Measurements from ENCODE around the gene PRELID3B. TPM values are rescaled to one million over a fixed set of nuclear protein-coding genes. Genes with fewer than 3 reads are reported as not detected.
A peak's percentile ranks its signal among the peaks of the same experiment; 100 is the strongest.
"Not testable (repeated sequence)": the region's sequence is repeated elsewhere in the genome, so short reads cannot be mapped to it uniquely, and the experiment has no call there.

The PRELID3B gene
- total and polyA plus RNA-seq, 8 donors = 49.6 to 63.1 (median 55.3) TPM

- no peak for TF ChIP-seq CTCF (IDR thresholded peaks at IDR 0.05)
- H3K4me3 ChIP-seq = no peak overlapping the region
- peaks cover 0 to 14% of the 10 kb centered on the region in 2 donors for H3K27me3 ChIP-seq
- DNase-seq (no peak), ATAC-seq (no peak)
- peak overlapping the region in 1 of 2 donors; percentile 76 for H3K27ac ChIP-seq
- H3K4me1 ChIP-seq = peaks cover 7 to 15% of the 10 kb centered on the region in 2 donors
- intact Hi-C loops (cut with DNase I) = no loop called here
- no peaks in the 10 kb centered on the region for H3K9me3 ChIP-seq
- H3K36me3 ChIP-seq = no peaks in the 10 kb centered on the region
These were observed 4.3 kb upstream of the PRELID3B start for GRCh38 chr20:59046862-59047261.

GRCh38 chr20:59044796-59045195 lies 2.2 kb upstream of the PRELID3B start:
- TF ChIP-seq CTCF (IDR thresholded peaks at IDR 0.05) = no peak
- H3K4me1 ChIP-seq = peaks cover 22 to 36% of the 10 kb centered on the region in 2 donors
- DNase-seq = no peak
- no peak overlapping the region for H3K4me3 ChIP-seq
- H3K27me3 ChIP-seq = no peaks in the 10 kb centered on the region
- no peak for ATAC-seq
- intact Hi-C loops (cut with DNase I) = no loop called here
- H3K36me3 ChIP-seq = no peaks in the 10 kb centered on the region
- H3K9me3 ChIP-seq = no peaks in the 10 kb centered on the region
- peak overlapping the region in 1 of 2 donors; percentile 36 for H3K27ac ChIP-seq

GRCh38 chr20:59044295-59044694 lies 1.7 kb upstream of the PRELID3B start:
- no peak for DNase-seq
- no peaks in the 10 kb centered on the region for H3K36me3 ChIP-seq
- H3K9me3 ChIP-seq = no peaks in the 10 kb centered on the region
- H3K27ac ChIP-seq = peak overlapping the region in 1 of 2 donors; percentile 36
- peak; percentile 2 for ATAC-seq
- H3K4me3 ChIP-seq = no peak overlapping the region
- no peaks in the 10 kb centered on the region for H3K27me3 ChIP-seq
- intact Hi-C loops (cut with DNase I) = no loop called here
- TF ChIP-seq CTCF (IDR thresholded peaks at IDR 0.05) = no peak
- peaks cover 22 to 41% of the 10 kb centered on the region in 2 donors for H3K4me1 ChIP-seq

- no peaks in the 10 kb centered on the region for H3K9me3 ChIP-seq
- ATAC-seq (no peak), DNase-seq (no peak)
- TF ChIP-seq CTCF (IDR thresholded peaks at IDR 0.05) = no peak
- peak overlapping the region in 1 of 2 donors; percentile 61 for H3K27ac ChIP-seq
- no peaks in the 10 kb centered on the region for H3K27me3 ChIP-seq
- intact Hi-C loops (cut with DNase I) = no loop called here
- no peaks in the 10 kb centered on the region for H3K36me3 ChIP-seq
- H3K4me1 ChIP-seq = peaks cover 22 to 47% of the 10 kb centered on the region in 2 donors
- H3K4me3 ChIP-seq = no peak overlapping the region
These were observed 1.1 kb upstream of the PRELID3B start for GRCh38 chr20:59043698-59044097.

- ATAC-seq = peak; percentile 98
- Histone ChIP-seq H3K4me3 (peak overlapping the region; percentile 74 to 87), H3K27me3 (no peaks in the 10 kb centered on the region), H3K4me1 (peaks cover 22 to 51% of the 10 kb centered on the region in 2 donors), H3K27ac (peak overlapping the region; percentile 76 to 81), H3K36me3 (peaks cover 0 to 5% of the 10 kb centered on the region in 2 donors), H3K9me3 (no peaks in the 10 kb centered on the region)
- intact Hi-C loops (cut with DNase I) = no loop called here
- DNase-seq = peak; percentile 89 to 99 (median 96)
- peak in 1 of 2 donors; percentile 44 for TF ChIP-seq CTCF (IDR thresholded peaks at IDR 0.05)
These were observed 428 bp upstream of the PRELID3B start for GRCh38 chr20:59042796-59043631.

- H3K4me1 ChIP-seq = peaks cover 22 to 51% of the 10 kb centered on the region in 2 donors
- intact Hi-C loops (cut with DNase I); H3K9me3 ChIP-seq; DNase-seq; ATAC-seq; H3K27ac ChIP-seq; H3K27me3 ChIP-seq: not testable (repeated sequence)
- peaks cover 5 to 21% of the 10 kb centered on the region in 2 donors for H3K36me3 ChIP-seq
- H3K4me3 ChIP-seq = peak overlapping the region; percentile 74 to 87
These were observed 1.1 kb downstream of the PRELID3B start for GRCh38 chr20:59041487-59041886.
